ENCODE data around the gene SLITRK6. TPM values are rescaled to one million over a fixed set of nuclear protein-coding genes. Genes with fewer than 3 reads are reported as not detected.

SLITRK6 gene
- total and polyA plus RNA-seq, 8 donors = 0.14 to 0.49 (median 0.23) TPM

- Histone ChIP-seq H3K4me3 (no peak overlapping the region), H3K27ac (no peak overlapping the region), H3K9me3 (no peaks in the 10 kb centered on the region), H3K36me3 (no peaks in the 10 kb centered on the region), H3K4me1 (no peaks in the 10 kb centered on the region), H3K27me3 (no peaks in the 10 kb centered on the region)
- intact Hi-C loops (cut with DNase I) = loop anchor here in 1 of 3 donors (5.0 kb wide), 1 partner anchor 897 kb away; no protein-coding TSS in a partner anchor
- ATAC-seq = no peak
- no peak for TF ChIP-seq CTCF (IDR thresholded peaks at IDR 0.05)
- WGBS, 2 donors = 29 to 38% methylated on average over 1 of the region's 1 CpG
- no peak for FAIRE-seq
- DNase-seq = no peak
Measured at GRCh38 chr13:85808811-85809210, 9.6 kb upstream of the SLITRK6 start.

- DNase-seq = no peak
Measured at GRCh38 chr13:85806553-85807175, 7.4 kb upstream of the SLITRK6 start.

GRCh38 chr13:85798556-85798955, 663 bp downstream of the SLITRK6 start:
- Histone ChIP-seq H3K4me3 (no peak overlapping the region), H3K36me3 (no peaks in the 10 kb centered on the region), H3K4me1 (no peaks in the 10 kb centered on the region), H3K9me3 (no peaks in the 10 kb centered on the region), H3K27ac (no peak overlapping the region), H3K27me3 (peaks cover 0 to 8% (median 0%) of the 10 kb centered on the region in 4 donors)
- ATAC-seq (no peak), FAIRE-seq (no peak), DNase-seq (no peak)
- no peak for TF ChIP-seq CTCF (IDR thresholded peaks at IDR 0.05)
- WGBS, 2 donors = 30 to 45% methylated on average over 3 of the region's 3 CpGs
- intact Hi-C loops (cut with DNase I) = no loop called here

More at GRCh38 chr13:85806553-85807175, 7.4 kb upstream of the SLITRK6 start:
- Histone ChIP-seq H3K36me3 (no peaks in the 10 kb centered on the region), H3K9me3 (no peaks in the 10 kb centered on the region), H3K27me3 (no peaks in the 10 kb centered on the region), H3K4me1 (no peaks in the 10 kb centered on the region), H3K27ac (no peak overlapping the region), H3K4me3 (no peak overlapping the region)
- WGBS, 2 donors = 4 to 5% methylated on average over 3 of the region's 3 CpGs
- FAIRE-seq (peak; percentile 93), ATAC-seq (peak in 3 of 4 donors; percentile 67 to 72 (median 67))
- peak in 3 of 4 donors; percentile 16 to 56 (median 44) for TF ChIP-seq CTCF (IDR thresholded peaks at IDR 0.05)
- intact Hi-C loops (cut with DNase I) = loop anchor here in 1 of 3 donors (5.0 kb wide), 1 partner anchor 894 kb away; no protein-coding TSS in a partner anchor

GRCh38 chr13:85797311-85797710, 1.9 kb downstream of the SLITRK6 start:
- Histone ChIP-seq H3K4me3 (no peak overlapping the region), H3K4me1 (no peaks in the 10 kb centered on the region), H3K9me3 (no peaks in the 10 kb centered on the region), H3K27me3 (peaks cover 0 to 8% (median 0%) of the 10 kb centered on the region in 4 donors), H3K27ac (no peak overlapping the region), H3K36me3 (no peaks in the 10 kb centered on the region)
- no peak for TF ChIP-seq CTCF (IDR thresholded peaks at IDR 0.05)
- intact Hi-C loops (cut with DNase I) = no loop called here
- WGBS, 2 donors = 30% methylated on average over 4 of the region's 4 CpGs
- no peak for DNase-seq
- FAIRE-seq = peak; percentile 9
- ATAC-seq = no peak

- WGBS, 2 donors = 65 to 68% methylated on average over 3 of the region's 3 CpGs
- Histone ChIP-seq H3K4me3 (no peak overlapping the region), H3K36me3 (no peaks in the 10 kb centered on the region), H3K27me3 (no peaks in the 10 kb centered on the region), H3K27ac (no peak overlapping the region), H3K4me1 (no peaks in the 10 kb centered on the region), H3K9me3 (no peaks in the 10 kb centered on the region)
- intact Hi-C loops (cut with DNase I) = no loop called here
- FAIRE-seq (no peak), ATAC-seq (no peak), DNase-seq (no peak)
- no peak for TF ChIP-seq CTCF (IDR thresholded peaks at IDR 0.05)
Measured at GRCh38 chr13:85785205-85785604, 14.0 kb downstream of the SLITRK6 start.
